SK-N-MC (cell line): Measurements from ENCODE around the gene FAM107B.

Experiments
- DNase-seq: peaks from one replicate; pipeline ENCODE4 v3.0.0-alpha.2; 2011; ENCODE audit warnings: low read depth, low spot score
- H3K27ac ChIP-seq: fragments of 200-600 bp; sonication (generic); 2 replicates; pipeline ENCODE4 v1.5.1; 2016; ENCODE audit warnings: mixed run types
- H3K36me3 ChIP-seq: fragments of 200-600 bp; sonication (generic); 2 replicates; pipeline ENCODE4 v1.6.1; 2017; ENCODE audit warnings: antibody characterized with exemption, low read length, mixed read lengths; ENCODE audit not compliant: insufficient read depth
- H3K4me3 ChIP-seq: fragments of 200-600 bp; sonication (generic); 2 replicates; pipeline ENCODE4 v1.5.1; 2016
- H3K9ac ChIP-seq: fragments of 200-600 bp; sonication (generic); 2 replicates; pipeline ENCODE4 v1.8.0; 2017; ENCODE audit warnings: mixed run types, mixed read lengths; ENCODE audit not compliant: insufficient read length
- H3K9me3 ChIP-seq: fragments of 200-600 bp; sonication (generic); 2 replicates; pipeline ENCODE4 v1.6.1; 2017; ENCODE audit warnings: low read depth, mild to moderate bottlenecking, antibody characterized with exemption, low read length, moderate library complexity, mixed read lengths
- EZH2 ChIP-seq: fragments of 200-600 bp; sonication (generic); IDR thresholded peaks from one replicate; pipeline ENCODE4 v1.6.1; 2017; ENCODE audit warnings: antibody characterized with exemption
- FOXP2 ChIP-seq: optimal IDR thresholded peaks from 2 replicates; pipeline ENCODE3; 2011; ENCODE audit warnings: mild to moderate bottlenecking, moderate library complexity; ENCODE audit not compliant: insufficient read depth; ENCODE audit errors: extremely low read length, control extremely low read depth
- POLR2AphosphoS5 ChIP-seq: IDR thresholded peaks from 2 replicates; pipeline ENCODE4 v1.6.1; 2012; ENCODE audit warnings: mild to moderate bottlenecking, low read depth, low read length, borderline replicate concordance

FAM107B gene

GRCh38 chr10:14684354-14684753 is 90.3 kb downstream of the FAM107B start:
- H3K4me3 ChIP-seq: no peak overlapping the region
- no peak overlapping the region for H3K9ac ChIP-seq
- DNase-seq: no peak
- no peaks in the 10 kb centered on the region for H3K36me3 ChIP-seq
- no peaks in the 10 kb centered on the region for H3K9me3 ChIP-seq
- H3K27ac ChIP-seq: no peak overlapping the region
- TF ChIP-seq POLR2AphosphoS5 (no peak), FOXP2 (no peak), EZH2 (no peak)

- DNase-seq: no peak
- no peak overlapping the region for H3K27ac ChIP-seq
- no peak overlapping the region for H3K4me3 ChIP-seq
- H3K36me3 ChIP-seq: no peaks in the 10 kb centered on the region
- TF ChIP-seq EZH2 (no peak), POLR2AphosphoS5 (no peak), FOXP2 (no peak)
- no peak overlapping the region for H3K9ac ChIP-seq
- no peaks in the 10 kb centered on the region for H3K9me3 ChIP-seq
Observed at GRCh38 chr10:14683256-14683655, 91.4 kb downstream of the FAM107B start.

GRCh38 chr10:14681802-14682201 is 92.9 kb downstream of the FAM107B start:
- Histone ChIP-seq H3K27ac (no peak overlapping the region), H3K4me3 (no peak overlapping the region), H3K36me3 (no peaks in the 10 kb centered on the region), H3K9me3 (no peaks in the 10 kb centered on the region), H3K9ac (no peak overlapping the region)
- TF ChIP-seq POLR2AphosphoS5: no peak
- no peak for TF ChIP-seq EZH2
- no peak for TF ChIP-seq FOXP2
- DNase-seq: no peak

- no peak for TF ChIP-seq FOXP2
- no peak for TF ChIP-seq POLR2AphosphoS5
- TF ChIP-seq EZH2: no peak
Observed at GRCh38 chr10:14681305-14681704, 93.4 kb downstream of the FAM107B start.

GRCh38 chr10:14678637-14679036 is 96.1 kb downstream of the FAM107B start:
- DNase-seq: no peak
- Histone ChIP-seq H3K27ac (no peak overlapping the region), H3K4me3 (no peak overlapping the region), H3K9ac (no peak overlapping the region), H3K36me3 (no peaks in the 10 kb centered on the region), H3K9me3 (no peaks in the 10 kb centered on the region)
- no peak for TF ChIP-seq FOXP2
- TF ChIP-seq EZH2: no peak
- TF ChIP-seq POLR2AphosphoS5: no peak

More at GRCh38 chr10:14681305-14681704, 93.4 kb downstream of the FAM107B start:
- Histone ChIP-seq H3K36me3 (no peaks in the 10 kb centered on the region), H3K4me3 (no peak overlapping the region), H3K27ac (no peak overlapping the region), H3K9ac (no peak overlapping the region), H3K9me3 (no peaks in the 10 kb centered on the region)
- DNase-seq: no peak

- H3K4me3 ChIP-seq: no peak overlapping the region
- H3K9me3 ChIP-seq: no peaks in the 10 kb centered on the region
- TF ChIP-seq EZH2: no peak
- no peak for TF ChIP-seq POLR2AphosphoS5
- no peak for TF ChIP-seq FOXP2
- H3K9ac ChIP-seq: no peak overlapping the region
- no peak overlapping the region for H3K27ac ChIP-seq
- no peak for DNase-seq
- H3K36me3 ChIP-seq: no peaks in the 10 kb centered on the region
Observed at GRCh38 chr10:14676732-14677131, 98.0 kb downstream of the FAM107B start.

GRCh38 chr10:14674376-14675050 is 100.2 kb downstream of the FAM107B start:
- TF ChIP-seq EZH2 (no peak), POLR2AphosphoS5 (no peak), FOXP2 (no peak)
- no peak for DNase-seq

GRCh38 chr10:14673189-14673861 is 101.4 kb downstream of the FAM107B start:
- H3K4me3 ChIP-seq: no peak overlapping the region
- H3K9me3 ChIP-seq: no peaks in the 10 kb centered on the region
- DNase-seq: no peak
- no peak overlapping the region for H3K9ac ChIP-seq
- no peak overlapping the region for H3K27ac ChIP-seq
- TF ChIP-seq FOXP2 (no peak), EZH2 (no peak), POLR2AphosphoS5 (no peak)
- no peaks in the 10 kb centered on the region for H3K36me3 ChIP-seq

More at GRCh38 chr10:14674376-14675050, 100.2 kb downstream of the FAM107B start:
- H3K9me3 ChIP-seq: no peaks in the 10 kb centered on the region
- H3K4me3 ChIP-seq: no peak overlapping the region
- no peaks in the 10 kb centered on the region for H3K36me3 ChIP-seq
- H3K9ac ChIP-seq: no peak overlapping the region
- no peak overlapping the region for H3K27ac ChIP-seq

GRCh38 chr10:14671386-14671831 is 103.3 kb downstream of the FAM107B start:
- H3K27ac ChIP-seq: no peak overlapping the region
- H3K4me3 ChIP-seq: no peak overlapping the region
- no peak overlapping the region for H3K9ac ChIP-seq

More at GRCh38 chr10:14671386-14671831, 103.3 kb downstream of the FAM107B start:
- Histone ChIP-seq H3K36me3 (no peaks in the 10 kb centered on the region), H3K9me3 (no peaks in the 10 kb centered on the region)
- TF ChIP-seq FOXP2 (no peak), POLR2AphosphoS5 (no peak), EZH2 (no peak)
- no peak for DNase-seq
